Motor neuron (in vitro differentiated cells): Measurements from ENCODE around the gene FSD1L. TPM values are rescaled to one million over a fixed set of nuclear protein-coding genes. Genes with fewer than 3 reads are reported as not detected.
A peak's percentile ranks its signal among the peaks of the same experiment; 100 is the strongest.

Source experiments
- ATAC-seq, 8 experiments: fragments of 200-7000 bp; cut with Tn5 transposase; replicated peaks in 6 of 8; 2 replicates each; pipeline ENCODE4 v1.8.0; 2021; ENCODE audit warnings: mild to moderate bottlenecking in 8 of 8, moderate library complexity in 8 of 8
- H3K27ac ChIP-seq, 2 donors: fragments of 250-450 bp; sonication (Bioruptor Pico); 2 replicates each; pipeline ENCODE4 v1.9.0; 2021; ENCODE audit warnings: antibody characterized with exemption in 2 of 2, mild to moderate bottlenecking in 2 of 2, moderate library complexity in 1 of 2
- H3K4me1 ChIP-seq, 2 donors: fragments of 250-450 bp; sonication (Bioruptor Pico); replicated peaks in 1 of 2; 2 replicates each; pipeline ENCODE4 v1.6.1; 2021; ENCODE audit warnings: antibody characterized with exemption in 2 of 2, mild to moderate bottlenecking in 2 of 2, moderate library complexity in 1 of 2
- H3K4me3 ChIP-seq, 5 donors: fragments of 250-450 bp; sonication (Bioruptor Pico); 2 replicates each; pipeline ENCODE4 v1.9.0; 2021; ENCODE audit warnings: antibody characterized with exemption in 5 of 5, mild to moderate bottlenecking in 5 of 5, moderate library complexity in 4 of 5
- WGBS, 10 experiments: fragments of 450-650 bp; shearing (Covaris generic); methylation state at CpG; one replicate each; pipeline ENCODE4 v1.0.0; 2022; 5-methylcytosine and 5-hydroxymethylcytosine counted together
- in situ Hi-C, 9 experiments: fragments of 400-800 bp; cut with MboI; loops; one replicate each; pipeline ENCODE4 v1.15.0; 2021; ENCODE audit warnings: low sequenced_read_pairs in 9 of 9, low pct_unique_long_range_greater_than_20kb in 2 of 9; ENCODE audit not compliant: unreplicated experiment in 9 of 9
- total RNA-seq, 8 experiments: library from RNA; unstranded; fragments of 300-600 nt; gene quantifications; 2 replicates each; pipeline versions ENCODE4 v1.2.3 to v1.2.4, GENCODE V29; 2022

Gene FSD1L
- total RNA-seq, 8 experiments from 2014 or later, result 1.8 to 41.1 (median 29.0) TPM

DNA sequence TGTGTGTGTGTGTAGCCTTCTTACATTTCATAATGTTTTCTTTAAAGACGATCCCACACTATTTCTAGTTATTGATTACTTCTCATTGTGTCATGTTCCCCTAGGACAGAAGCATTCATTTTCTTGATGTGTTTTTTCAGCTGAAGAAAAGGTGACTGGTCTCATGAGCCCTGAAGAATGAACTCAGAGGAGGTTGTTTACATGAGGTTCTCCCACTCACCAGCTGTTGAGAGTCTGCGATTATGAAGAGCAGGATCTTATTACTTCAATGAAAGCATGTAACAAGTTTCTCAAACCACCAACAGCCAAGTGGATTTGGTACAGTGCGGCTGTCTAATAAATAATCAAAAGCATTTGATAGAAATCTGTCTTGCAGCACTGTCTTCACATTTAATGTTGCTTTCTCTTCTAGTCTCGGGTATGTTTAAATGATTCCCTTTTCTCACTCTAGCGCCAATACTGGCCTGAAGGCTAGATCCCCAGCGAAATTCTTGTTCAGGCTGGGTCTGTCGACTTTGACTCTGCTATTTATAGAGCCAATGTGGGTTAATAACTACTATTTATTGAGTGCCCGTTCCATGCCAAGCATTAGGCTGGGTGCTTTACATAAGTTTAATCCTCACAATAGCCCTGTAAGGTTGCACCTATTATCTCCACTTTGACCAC is 9.6 kb upstream of the FSD1L start:
- no peak overlapping the region for H3K27ac ChIP-seq
- H3K4me1 ChIP-seq, result peaks cover 0 to 9% of the 10 kb centered on the region in 2 donors
- peak in 5 of 8 experiments; percentile 24 to 55 (median 35) for ATAC-seq
- H3K4me3 ChIP-seq, result no peak overlapping the region
- in situ Hi-C loops, result no loop called here
- 0 to 100% (median 64%) methylated on average over 1 to 8 of the region's 8 CpGs for WGBS, 10 experiments

DNA sequence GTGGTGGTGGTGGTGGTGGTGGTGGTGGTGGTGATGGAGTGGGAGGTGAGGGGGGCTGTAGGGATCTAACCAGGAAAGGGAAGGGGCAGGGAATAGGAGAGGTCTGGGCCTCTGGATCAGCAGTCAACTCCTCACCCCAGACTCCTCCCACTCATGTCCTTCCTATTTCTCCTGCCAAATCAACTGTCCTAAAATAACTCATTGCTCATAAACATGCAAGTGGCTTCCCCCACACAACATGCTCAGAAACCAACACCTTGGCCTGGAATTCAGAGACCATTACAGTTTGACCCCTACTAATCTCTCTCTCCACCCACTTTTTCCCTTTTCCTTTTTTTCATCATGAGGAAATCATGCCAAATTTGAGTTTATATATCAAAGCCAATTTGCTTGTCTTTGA is 8.4 kb upstream of the FSD1L start:
- Histone ChIP-seq H3K4me1 (peaks cover 0 to 9% of the 10 kb centered on the region in 2 donors), H3K27ac (no peak overlapping the region), H3K4me3 (no peak overlapping the region)
- in situ Hi-C loops, result no loop called here
- ATAC-seq, result no peak

DNA sequence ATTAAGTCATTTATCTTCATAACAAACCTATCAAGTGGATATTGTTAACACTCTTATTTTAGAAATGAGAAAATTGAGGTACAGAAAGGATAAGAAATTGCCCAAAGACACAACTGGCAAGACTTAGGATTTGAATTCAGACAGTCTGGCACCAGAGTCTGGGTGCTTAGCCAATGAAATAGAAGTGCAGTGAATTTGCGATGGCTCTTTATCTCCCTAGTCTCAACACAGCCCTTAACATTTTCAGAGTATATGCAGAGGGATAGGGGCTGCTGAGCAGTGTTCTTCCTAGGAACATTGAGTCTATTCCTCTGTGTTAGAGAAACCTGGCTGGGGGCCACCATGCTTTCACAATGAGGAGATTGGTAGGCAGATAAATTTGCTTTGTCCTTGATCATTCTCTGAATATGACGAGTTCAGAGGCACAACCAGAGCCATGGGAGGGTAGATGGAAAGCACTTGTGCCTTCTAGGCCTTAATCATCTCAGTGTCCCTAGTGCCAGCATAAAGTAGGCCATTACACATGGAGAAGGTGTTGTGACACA is 6.1 kb upstream of the FSD1L start:
- in situ Hi-C loops, result no loop called here
- Histone ChIP-seq H3K27ac (no peak overlapping the region), H3K4me1 (peaks cover 0 to 9% of the 10 kb centered on the region in 2 donors), H3K4me3 (no peak overlapping the region)
- ATAC-seq, result no peak
- 44 to 100% (median 87%) methylated on average over 1 to 2 of the region's 2 CpGs; no CpG with 5 or more reads in 2 of the 10 experiments for WGBS, 10 experiments

GRCh38 chr9:105443121-105443520 is 4.7 kb upstream of the FSD1L start:
- WGBS, 10 experiments, result 66 to 98% (median 90%) methylated on average over 2 to 8 of the region's 8 CpGs; no CpG with 5 or more reads in 2 of the 10 experiments
- ATAC-seq, result no peak
- Histone ChIP-seq H3K27ac (no peak overlapping the region), H3K4me1 (peaks cover 0 to 8% of the 10 kb centered on the region in 2 donors), H3K4me3 (no peak overlapping the region)
- in situ Hi-C loops, result no loop called here

DNA sequence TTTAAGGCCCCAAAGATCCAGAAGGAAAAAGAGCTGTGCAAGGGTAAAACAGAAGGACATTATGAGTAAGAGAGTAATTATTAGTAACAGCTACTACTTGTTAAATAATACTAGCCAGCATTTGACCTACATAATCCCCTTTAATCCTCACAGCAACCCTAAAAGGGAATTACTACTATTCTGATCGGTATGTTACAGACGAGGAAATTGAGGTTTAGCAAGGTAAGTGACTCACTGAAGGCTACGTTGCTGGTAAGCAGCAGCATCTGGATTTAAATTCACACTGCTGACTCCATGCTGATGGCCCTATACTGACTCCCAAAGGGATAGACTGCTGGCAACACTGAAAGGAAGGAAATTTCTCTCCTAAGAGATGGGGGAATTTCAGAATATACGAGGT is 3.7 kb upstream of the FSD1L start:
- no peak for ATAC-seq
- 0 to 100% (median 66%) methylated on average over 1 to 4 of the region's 4 CpGs; no CpG with 5 or more reads in 3 of the 10 experiments for WGBS, 10 experiments
- Histone ChIP-seq H3K4me3 (no peak overlapping the region), H3K4me1 (peaks cover 0 to 2% of the 10 kb centered on the region in 2 donors), H3K27ac (no peak overlapping the region)
- in situ Hi-C loops, result no loop called here

DNA sequence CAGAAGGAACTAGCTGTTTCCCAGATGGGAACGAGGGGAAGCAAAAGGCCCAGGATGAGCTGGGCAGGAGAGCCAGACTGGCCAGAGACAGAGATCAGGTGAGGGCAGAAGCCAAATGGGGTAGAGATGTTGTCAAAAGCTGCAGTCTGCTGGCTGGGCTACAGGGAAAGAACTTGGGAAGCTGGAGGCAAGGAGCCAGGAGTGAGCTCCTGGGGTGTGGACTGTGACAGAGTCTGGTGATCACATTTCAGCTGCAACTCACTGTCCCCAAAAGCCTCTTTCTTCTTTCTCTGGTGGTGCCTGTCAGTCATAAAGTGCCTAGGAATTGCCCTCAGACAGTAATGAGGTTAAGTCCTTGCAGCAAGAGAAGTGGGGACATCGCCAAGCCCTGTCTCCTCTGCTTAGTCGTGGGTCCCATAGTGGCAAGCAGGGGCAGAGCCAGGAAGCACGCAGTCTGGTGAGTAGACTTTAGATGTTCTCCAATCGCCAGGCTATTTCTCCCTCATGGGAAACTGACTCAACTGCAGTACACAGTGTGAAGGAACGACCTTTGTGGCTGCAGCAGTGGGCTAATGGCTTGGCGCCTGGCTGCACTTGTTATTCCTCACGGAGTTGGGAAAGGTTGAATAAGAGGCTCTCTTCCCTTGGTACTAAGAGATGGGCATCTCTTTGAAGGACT is 2.5 kb upstream of the FSD1L start:
- no peak for ATAC-seq
- Histone ChIP-seq H3K4me3 (no peak overlapping the region), H3K27ac (no peak overlapping the region), H3K4me1 (peaks cover 2 to 6% of the 10 kb centered on the region in 2 donors)
- in situ Hi-C loops, result no loop called here
- WGBS, 10 experiments, result 56 to 100% (median 80%) methylated on average over 1 to 3 of the region's 8 CpGs; no CpG with 5 or more reads in 3 of the 10 experiments

GRCh38 chr9:105447386-105447813 is 434 bp upstream of the FSD1L start:
- H3K4me1 ChIP-seq, result peaks cover 5 to 6% of the 10 kb centered on the region in 2 donors
- H3K4me3 ChIP-seq, result peak overlapping the region; percentile 65 to 91 (median 76)
- WGBS, 10 experiments, result 25 to 89% (median 53%) methylated on average over 1 to 12 of the region's 16 CpGs; no CpG with 5 or more reads in 1 of the 10 experiments
- in situ Hi-C loops, result no loop called here
- H3K27ac ChIP-seq, result peak overlapping the region; percentile 51 to 79
- ATAC-seq, result peak in 1 of 8 experiments; percentile 0

- in situ Hi-C loops, result no loop called here
- H3K4me3 ChIP-seq, result peak overlapping the region; percentile 65 to 91 (median 76)
- WGBS, 10 experiments, result 0 to 8% (median 0%) methylated on average over 1 to 2 of the region's 2 CpGs; no CpG with 5 or more reads in 1 of the 10 experiments
- no peak for ATAC-seq
- H3K27ac ChIP-seq, result peak overlapping the region in 1 of 2 donors; percentile 78
- peaks cover 5 to 6% of the 10 kb centered on the region in 2 donors for H3K4me1 ChIP-seq
Measured at GRCh38 chr9:105449081-105449480, 1.2 kb downstream of the FSD1L start.

- no peak overlapping the region for H3K27ac ChIP-seq
- peaks cover 5 to 8% of the 10 kb centered on the region in 2 donors for H3K4me1 ChIP-seq
- ATAC-seq, result no peak
- in situ Hi-C loops, result loop anchor here in 1 of 9 experiments (25.0 kb wide), 1 partner anchor 110 kb away; the partner anchor contains the start of gene FKTN
- no peak overlapping the region for H3K4me3 ChIP-seq
- WGBS, 10 experiments, result 93 to 100% (median 100%) methylated on average over 2 to 3 of the region's 3 CpGs; no CpG with 5 or more reads in 5 of the 10 experiments
Measured at GRCh38 chr9:105452185-105452584, 4.4 kb downstream of the FSD1L start.

DNA sequence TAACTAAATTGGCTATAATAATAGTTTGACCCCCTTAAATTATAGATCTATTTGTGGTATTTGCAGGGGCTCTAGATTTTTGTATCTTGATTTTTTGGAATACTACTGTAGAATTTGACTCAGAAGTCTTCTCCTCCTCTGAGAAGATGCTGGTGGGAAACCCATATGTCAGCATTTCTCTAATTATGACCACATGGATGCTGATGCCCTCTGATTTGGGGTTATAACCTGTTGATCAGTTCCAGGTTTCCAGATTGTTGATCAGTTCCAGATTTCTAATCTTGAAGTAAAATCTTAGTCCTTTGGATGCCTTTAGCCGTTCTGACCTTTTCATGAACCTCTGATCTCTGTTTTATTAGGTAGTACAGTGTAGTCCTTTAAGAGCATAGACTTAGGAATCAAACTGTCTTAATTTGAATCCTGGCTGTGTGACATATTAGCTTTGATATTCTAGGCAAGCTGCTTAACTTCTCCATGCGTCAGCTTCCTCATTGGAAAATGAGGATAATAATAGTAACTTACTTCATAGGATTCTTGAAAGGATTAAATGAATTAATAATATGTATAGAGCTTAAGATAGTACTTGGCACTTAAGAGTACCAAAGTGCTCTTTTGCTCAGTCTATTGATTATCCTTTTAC is 8.1 kb downstream of the FSD1L start:
- 49 to 100% (median 96%) methylated on average over 1 to 2 of the region's 2 CpGs; no CpG with 5 or more reads in 3 of the 10 experiments for WGBS, 10 experiments
- H3K4me1 ChIP-seq, result peaks cover 2% of the 10 kb centered on the region in 2 donors
- H3K27ac ChIP-seq, result no peak overlapping the region
- H3K4me3 ChIP-seq, result no peak overlapping the region
- in situ Hi-C loops, result loop anchor here in 1 of 9 experiments (25.0 kb wide), 1 partner anchor 106 kb away; the partner anchor contains the start of gene FKTN
- no peak for ATAC-seq

- ATAC-seq, result no peak
- H3K4me3 ChIP-seq, result no peak overlapping the region
- H3K4me1 ChIP-seq, result peaks cover 0 to 2% of the 10 kb centered on the region in 2 donors
- H3K27ac ChIP-seq, result no peak overlapping the region
- in situ Hi-C loops, result loop anchor here in 1 of 9 experiments (25.0 kb wide), 1 partner anchor 105 kb away; the partner anchor contains the start of gene FKTN
- 92 to 100% (median 100%) methylated on average over 1 to 8 of the region's 15 CpGs; no CpG with 5 or more reads in 5 of the 10 experiments for WGBS, 10 experiments
Measured at GRCh38 chr9:105457560-105458294, 9.9 kb downstream of the FSD1L start.

- WGBS, 10 experiments, result 80 to 100% (median 90%) methylated on average over 1 to 3 of the region's 3 CpGs; no CpG with 5 or more reads in 2 of the 10 experiments
- in situ Hi-C loops, result loop anchor here in 1 of 9 experiments (25.0 kb wide), 1 partner anchor 104 kb away; the partner anchor contains the start of gene FKTN
- Histone ChIP-seq H3K4me1 (peaks cover 0 to 2% of the 10 kb centered on the region in 2 donors), H3K4me3 (no peak overlapping the region), H3K27ac (no peak overlapping the region)
- ATAC-seq, result no peak
Measured at GRCh38 chr9:105458404-105458803, 10.6 kb downstream of the FSD1L start.
